GM10266 (cell line): ENCODE results near the gene ZMIZ1.

Source experiments
- DNase-seq: peaks from one replicate; pipeline ENCODE4 v3.0.0; 2012; ENCODE audit errors: extremely low spot score
- CTCF ChIP-seq: IDR thresholded peaks from 2 replicates; pipeline ENCODE4 v1.5.1; 2012; ENCODE audit warnings: mild to moderate bottlenecking, low read depth; ENCODE audit not compliant: control insufficient read depth, insufficient read depth; ENCODE audit errors: missing control alignments

Gene ZMIZ1

GRCh38 chr10:79055100-79055782 is 13.5 kb upstream of the ZMIZ1 start:
- no peak for TF ChIP-seq CTCF
- no peak for DNase-seq

- no peak for DNase-seq
- no peak for TF ChIP-seq CTCF
Measured at GRCh38 chr10:79055892-79056291, 12.9 kb upstream of the ZMIZ1 start.

- TF ChIP-seq CTCF, result no peak
- no peak for DNase-seq
Measured at GRCh38 chr10:79056361-79056735, 12.4 kb upstream of the ZMIZ1 start.

GRCh38 chr10:79056736-79057391 is 11.9 kb upstream of the ZMIZ1 start:
- no peak for TF ChIP-seq CTCF
- DNase-seq, result no peak

GRCh38 chr10:79057481-79058275 is 11.1 kb upstream of the ZMIZ1 start:
- no peak for DNase-seq
- no peak for TF ChIP-seq CTCF

- TF ChIP-seq CTCF, result no peak
- DNase-seq, result no peak
Measured at GRCh38 chr10:79058899-79059841, 9.6 kb upstream of the ZMIZ1 start.
